Measurements from ENCODE around the gene SH2B3.

DNA sequence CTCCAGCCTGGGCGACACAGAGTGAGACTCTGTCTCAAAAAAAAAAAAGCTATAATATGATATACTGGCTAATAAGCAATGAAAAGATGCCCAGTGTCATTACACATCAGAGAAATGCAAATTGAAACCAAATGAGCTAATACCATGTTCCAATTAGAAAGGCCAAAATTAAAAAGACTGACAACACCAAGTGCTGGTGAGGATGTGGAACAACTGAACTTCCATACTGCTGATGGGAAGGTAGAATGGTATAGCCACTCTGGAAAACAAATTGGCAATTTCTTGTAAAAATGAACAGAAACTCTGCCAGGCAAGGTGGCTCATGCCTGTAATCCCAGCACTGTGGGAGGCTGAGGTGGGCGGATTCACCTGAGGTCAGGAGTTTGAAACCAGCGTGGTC lies 28.3 kb upstream of the SH2B3 start:
- TF ChIP-seq, protein P1, sequence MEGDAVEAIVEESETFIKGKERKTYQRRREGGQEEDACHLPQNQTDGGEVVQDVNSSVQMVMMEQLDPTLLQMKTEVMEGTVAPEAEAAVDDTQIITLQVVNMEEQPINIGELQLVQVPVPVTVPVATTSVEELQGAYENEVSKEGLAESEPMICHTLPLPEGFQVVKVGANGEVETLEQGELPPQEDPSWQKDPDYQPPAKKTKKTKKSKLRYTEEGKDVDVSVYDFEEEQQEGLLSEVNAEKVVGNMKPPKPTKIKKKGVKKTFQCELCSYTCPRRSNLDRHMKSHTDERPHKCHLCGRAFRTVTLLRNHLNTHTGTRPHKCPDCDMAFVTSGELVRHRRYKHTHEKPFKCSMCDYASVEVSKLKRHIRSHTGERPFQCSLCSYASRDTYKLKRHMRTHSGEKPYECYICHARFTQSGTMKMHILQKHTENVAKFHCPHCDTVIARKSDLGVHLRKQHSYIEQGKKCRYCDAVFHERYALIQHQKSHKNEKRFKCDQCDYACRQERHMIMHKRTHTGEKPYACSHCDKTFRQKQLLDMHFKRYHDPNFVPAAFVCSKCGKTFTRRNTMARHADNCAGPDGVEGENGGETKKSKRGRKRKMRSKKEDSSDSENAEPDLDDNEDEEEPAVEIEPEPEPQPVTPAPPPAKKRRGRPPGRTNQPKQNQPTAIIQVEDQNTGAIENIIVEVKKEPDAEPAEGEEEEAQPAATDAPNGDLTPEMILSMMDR (conservative IDR thresholded peaks at IDR 0.05 in 1 of 2, IDR thresholded peaks at IDR 0.05 in 1 of 2; ENCODE audit: extremely low read depth in 1 of 2, insufficient read depth in 1 of 2, low read depth in 1 of 2, low read length in 2 of 2), result no peak
- TF ChIP-seq EZH2 (IDR thresholded peaks at IDR 0.05; ENCODE audit: borderline replicate concordance, low read length), result no peak
